HepG2 (cell line): Measurements from ENCODE around the gene MYO6. TPM values are rescaled to one million over a fixed set of nuclear protein-coding genes. Genes with fewer than 3 reads are reported as not detected.

Experiments used
- ATAC-seq: fragments of 200-7000 bp; cut with Tn5 transposase; 3 replicates; pipeline ENCODE4 v1.9.1; 2020; ENCODE audit warnings: mild to moderate bottlenecking, moderate library complexity
- BruUV-seq: library from RNA; stranded (reverse); fragments of 400-500 nt; replicated peaks from 2 replicates; lab custom pipeline; 2021; lab: Mats Ljungman, UMichigan
- CTCF ChIA-PET: fragments of 300-600 bp; formaldehyde crosslinking; extraction: SDS; loops from one replicate; lab custom pipeline; 2021; ENCODE audit warnings: low total read pairs, inconsistent platforms, low intra/inter-chr PET ratio; lab: Yijun Ruan, JAX
- POLR2A ChIA-PET: fragments of 350-600 bp; sonication (Branson Sonifier 250); formaldehyde crosslinking; loops from one replicate; lab custom pipeline; 2020; ENCODE audit warnings: antibody characterized with exemption, inconsistent platforms; lab: Yijun Ruan, JAX
- DNase-seq: peaks from one replicate; pipeline ENCODE4 v3.0.0-alpha.2; 2015; ENCODE audit warnings: low spot score
- FAIRE-seq: peaks from 3 replicates; lab custom pipeline; 2011; peaks lifted over from hg19 to GRCh38; lab: Jason Lieb, UNC
- H2AFZ ChIP-seq: one replicate; pipeline ENCODE4 v1.6.1; 2011; ENCODE audit warnings: low read length, inconsistent platforms
- H3K27ac ChIP-seq: fragments of 300-600 bp; 3 replicates; pipeline ENCODE4 v1.8.0; 2011; ENCODE audit warnings: mixed run types, mild to moderate bottlenecking, mixed read lengths, low read length, inconsistent platforms; ENCODE audit not compliant: insufficient read depth; ENCODE audit errors: extremely low read length
- H3K27me3 ChIP-seq, 2 experiments: fragments of 200-600 bp in 1 of 2; 2 replicates in 1 of 2; 3 replicates in 1 of 2; pipeline versions ENCODE4 v1.6.0 to v1.8.0; 2011; ENCODE audit warnings: low read length in 2 of 2, mild to moderate bottlenecking in 2 of 2, moderate library complexity in 2 of 2, inconsistent platforms in 1 of 2; ENCODE audit not compliant: insufficient read depth in 2 of 2, control insufficient read depth in 1 of 2
- H3K36me3 ChIP-seq, 2 experiments: fragments of 200-600 bp in 1 of 2; replicated peaks in 1 of 2; 2 replicates in 1 of 2; 3 replicates in 1 of 2; pipeline versions ENCODE4 v1.5.1 to v1.8.0; 2011; ENCODE audit warnings: low read length in 2 of 2, inconsistent platforms in 1 of 2; ENCODE audit not compliant: insufficient read depth in 2 of 2, control insufficient read depth in 1 of 2
- H3K4me1 ChIP-seq: 2 replicates; pipeline ENCODE4 v1.5.1; 2012; ENCODE audit warnings: low read length, inconsistent platforms; ENCODE audit not compliant: insufficient read depth
- H3K4me2 ChIP-seq: 2 replicates; pipeline ENCODE4 v1.6.0; 2011; ENCODE audit warnings: low read depth, low read length, inconsistent platforms
- H3K4me3 ChIP-seq, 3 experiments: fragments of 200-600 bp in 1 of 3; sonication (generic), shearing (Covaris generic) in 1 of 3; replicated peaks in 1 of 3; 2 replicates each; pipeline ENCODE4 v1.5.1; 2011 to 2016; ENCODE audit warnings: low read length in 3 of 3, inconsistent platforms in 2 of 3, low read depth in 2 of 3, mild to moderate bottlenecking in 2 of 3, control low read depth in 1 of 3, mixed read lengths in 1 of 3; ENCODE audit not compliant: insufficient read depth in 1 of 3
- H3K79me2 ChIP-seq: one replicate; pipeline ENCODE4 v1.6.1; 2011; ENCODE audit warnings: low read length, inconsistent platforms; ENCODE audit not compliant: insufficient read depth
- H3K9ac ChIP-seq: 2 replicates; pipeline ENCODE4 v1.6.0; 2011; ENCODE audit warnings: mild to moderate bottlenecking, low read depth, low read length, inconsistent platforms; ENCODE audit not compliant: insufficient read depth
- H3K9me3 ChIP-seq: 2 replicates; pipeline ENCODE4 v1.5.1; 2012; ENCODE audit warnings: mild to moderate bottlenecking, low read length
- H4K20me1 ChIP-seq: 2 replicates; pipeline ENCODE4 v1.6.0; 2011; ENCODE audit warnings: inconsistent platforms, mild to moderate bottlenecking, low read length, moderate library complexity; ENCODE audit not compliant: insufficient read depth
- ATF7 ChIP-seq, 2 experiments: fragments of 450-650 bp in 1 of 2; sonication (generic) in 1 of 2; formaldehyde crosslinking in 1 of 2; IDR thresholded peaks; 2 replicates each; pipeline versions ENCODE4 v1.4.0 to v1.6.1; 2016 to 2020; ENCODE audit warnings: antibody characterized with exemption in 1 of 2, mild to moderate bottlenecking in 1 of 2, missing genetic modification reagents in 1 of 2
- CEBPB ChIP-seq: IDR thresholded peaks from 2 replicates; pipeline ENCODE4 v1.6.1; 2011; ENCODE audit warnings: low read depth, low read length, improper control_type of control experiment, borderline replicate concordance
- CHD4 ChIP-seq: fragments of 200-600 bp; sonication (generic); IDR thresholded peaks from 2 replicates; pipeline ENCODE4 v1.7.0; 2017; ENCODE audit warnings: mild to moderate bottlenecking, low read length, borderline replicate concordance
- FOXO1 ChIP-seq: sonication (generic); formaldehyde crosslinking; IDR thresholded peaks from 2 replicates; pipeline ENCODE4 v1.4.0; 2020; ENCODE audit warnings: missing genetic modification reagents
- MNT ChIP-seq: fragments of 450-650 bp; IDR thresholded peaks from 2 replicates; pipeline ENCODE4 v1.6.1; 2016
- MXI1 ChIP-seq: IDR thresholded peaks from 3 replicates; pipeline ENCODE4 v1.6.1; 2012; ENCODE audit warnings: low read depth, low read length, inconsistent platforms, borderline replicate concordance
- NCOA2 ChIP-seq: sonication (generic); formaldehyde crosslinking; IDR thresholded peaks from 2 replicates; pipeline ENCODE4 v1.8.0; 2022; ENCODE audit warnings: inconsistent platforms
- ZBTB44 ChIP-seq: sonication (generic); formaldehyde crosslinking; IDR thresholded peaks from 2 replicates; pipeline ENCODE4 v1.4.0; 2020; ENCODE audit warnings: missing genetic modification reagents
- ZNF160 ChIP-seq: sonication (generic); formaldehyde crosslinking; IDR thresholded peaks from 2 replicates; pipeline ENCODE4 v1.8.0; 2022; ENCODE audit warnings: mild to moderate bottlenecking, inconsistent platforms, missing genetic modification reagents
- ZNF282 ChIP-seq: fragments of 450-650 bp; IDR thresholded peaks from 2 replicates; pipeline ENCODE4 v1.6.1; 2018; ENCODE audit not compliant: partially characterized antibody
- ZNF33B ChIP-seq: sonication (generic); formaldehyde crosslinking; IDR thresholded peaks from 2 replicates; pipeline ENCODE4 v1.5.1; 2020; ENCODE audit warnings: mild to moderate bottlenecking, missing genetic modification reagents
- ZNF557 ChIP-seq: sonication (generic); formaldehyde crosslinking; IDR thresholded peaks from 2 replicates; pipeline ENCODE4 v1.4.0; 2020; ENCODE audit warnings: missing genetic modification reagents
- ZNF83 ChIP-seq: sonication (generic); formaldehyde crosslinking; IDR thresholded peaks from 2 replicates; pipeline ENCODE4 v1.4.0; 2020; ENCODE audit warnings: missing genetic modification reagents, mild to moderate bottlenecking, borderline replicate concordance
- ZNF891 ChIP-seq: sonication (generic); formaldehyde crosslinking; IDR thresholded peaks from 2 replicates; pipeline ENCODE4 v1.5.0; 2020; ENCODE audit warnings: mild to moderate bottlenecking, missing genetic modification reagents
- WGBS: methylation state at CpG from one replicate; pipeline ENCODE4 v1.1.6; 2017; ENCODE audit warnings: low lambda C conversion rate; 5-methylcytosine and 5-hydroxymethylcytosine counted together
- in situ Hi-C: cut with HindIII; loops from 2 replicates; pipeline ENCODE4 v1.10.0; 2017; ENCODE audit warnings: low pct_unique_long_range_greater_than_20kb; ENCODE audit not compliant: extremely low pct_ligation_motif_present
- intact Hi-C: fragments of 100-400 bp; cut with micrococcal nuclease; formaldehyde crosslinking; loops from one replicate; pipeline ENCODE4 v1.10.0; 2022; ENCODE audit not compliant: unreplicated experiment
- polyA plus RNA-seq, 8 experiments: library from polyadenylated mRNA; depleted of rRNA in 3 of 8; stranded (reverse) in 7 of 8; unstranded in 1 of 8; fragments of >200 nt; fragmentation: Illumina TruSeq in 4 of 8; extraction: Trizol in 4 of 8; gene quantifications; 2 replicates each; pipeline versions ENCODE4 v1.2.1 to v1.2.3, GENCODE V29; 2011 to 2016; ENCODE audit warnings: low read depth in 4 of 8, missing spikeins in 1 of 8, mixed read lengths in 1 of 8; ENCODE audit not compliant: insufficient read depth in 1 of 8
- total RNA-seq, 5 experiments: library from RNA; depleted of rRNA; stranded (reverse); fragments of >200 nt; fragmentation: Illumina TruSeq; extraction: Trizol; gene quantifications; 2 replicates each; pipeline ENCODE4 v1.2.3, GENCODE V29; 2016; ENCODE audit warnings: low read depth in 1 of 5

Gene MYO6
- total and polyA plus RNA-seq, 2 of the 13 experiments (the other 11 are each of a cell fraction or from before 2014, with no cell fraction given): 5.4 to 7.5 TPM

GRCh38 chr6:75940564-75940963, 191.5 kb downstream of the MYO6 start (continued):
- TF ChIP-seq ZNF891 (no peak), ZNF160 (CRISPR knock-in tag) (no peak), NCOA2 (CRISPR knock-in tag) (no peak), FOXO1 (CRISPR knock-in tag) (no peak)

- ATAC-seq: no peak
- WGBS: 5% methylated on average over 1 of the region's 1 CpG
- intact Hi-C loops: no loop called here
- TF ChIP-seq CHD4 (no peak), ATF7 (IDR thresholded peaks at IDR 0.05) (peak; percentile 55), ATF7 (CRISPR knock-in tag; IDR thresholded peaks at IDR 0.05) (no peak), ZNF282 (no peak), CEBPB (peak; percentile 57; the same call in 1 of the 2 replicates)
- TF ChIP-seq, all 625 proteins: peak for 2
- Histone ChIP-seq H3K79me2 (no peaks in the 10 kb centered on the region), H3K4me1 (peaks cover 11% of the 10 kb centered on the region), H3K27ac (no peak overlapping the region), H3K4me2 (no peak overlapping the region), H3K36me3 (no peaks in the 10 kb centered on the region), H3K9ac (no peak overlapping the region), H2AFZ (no peak overlapping the region), H3K4me3 (no peak overlapping the region), H4K20me1 (no peaks in the 10 kb centered on the region), H3K27me3 (no peaks in the 10 kb centered on the region), H3K9me3 (no peaks in the 10 kb centered on the region)
- in situ Hi-C loops: loop anchor here (25.0 kb wide), 1 partner anchor 921 kb away; no protein-coding TSS in a partner anchor
- FAIRE-seq (no peak), DNase-seq (no peak)
- no TSS peak for BruUV-seq
- POLR2A ChIA-PET: no interaction called here
- CTCF ChIA-PET: no interaction called here
Observed at GRCh38 chr6:75941509-75941908, 192.5 kb downstream of the MYO6 start.

GRCh38 chr6:75943381-75943780, 194.3 kb downstream of the MYO6 start:
- Histone ChIP-seq H3K79me2 (no peaks in the 10 kb centered on the region), H3K4me3 (no peak overlapping the region), H3K27ac (no peak overlapping the region), H3K36me3 (no peaks in the 10 kb centered on the region), H3K9me3 (no peaks in the 10 kb centered on the region), H2AFZ (no peak overlapping the region), H4K20me1 (no peaks in the 10 kb centered on the region), H3K9ac (no peak overlapping the region), H3K27me3 (no peaks in the 10 kb centered on the region), H3K4me2 (no peak overlapping the region), H3K4me1 (peaks cover 16% of the 10 kb centered on the region)
- 50% methylated on average over 2 of the region's 2 CpGs for WGBS
- no peak for FAIRE-seq
- ATAC-seq: no peak
- intact Hi-C loops: no loop called here
- BruUV-seq: no TSS peak
- in situ Hi-C loops: loop anchor here (25.0 kb wide), 1 partner anchor 919 kb away; no protein-coding TSS in a partner anchor
- ChIA-PET CTCF (no interaction called here), POLR2A (no interaction called here)
- no peak for DNase-seq
- TF ChIP-seq ZNF33B (CRISPR knock-in tag) (no peak), MXI1 (no peak), ZNF83 (CRISPR knock-in tag) (no peak), MNT (no peak), ZBTB44 (CRISPR knock-in tag) (no peak), ZNF557 (CRISPR knock-in tag) (no peak)
